Measurements from ENCODE around the gene LIN37. TPM values are rescaled to one million over a fixed set of nuclear protein-coding genes. Genes with fewer than 3 reads are reported as not detected.
"Not testable (repeated sequence)": the region's sequence is repeated elsewhere in the genome, so short reads cannot be mapped to it uniquely, and the experiment has no call there.

LIN37 gene
- total RNA-seq, 1 donor from 2014 or later = 8.4 TPM

DNA sequence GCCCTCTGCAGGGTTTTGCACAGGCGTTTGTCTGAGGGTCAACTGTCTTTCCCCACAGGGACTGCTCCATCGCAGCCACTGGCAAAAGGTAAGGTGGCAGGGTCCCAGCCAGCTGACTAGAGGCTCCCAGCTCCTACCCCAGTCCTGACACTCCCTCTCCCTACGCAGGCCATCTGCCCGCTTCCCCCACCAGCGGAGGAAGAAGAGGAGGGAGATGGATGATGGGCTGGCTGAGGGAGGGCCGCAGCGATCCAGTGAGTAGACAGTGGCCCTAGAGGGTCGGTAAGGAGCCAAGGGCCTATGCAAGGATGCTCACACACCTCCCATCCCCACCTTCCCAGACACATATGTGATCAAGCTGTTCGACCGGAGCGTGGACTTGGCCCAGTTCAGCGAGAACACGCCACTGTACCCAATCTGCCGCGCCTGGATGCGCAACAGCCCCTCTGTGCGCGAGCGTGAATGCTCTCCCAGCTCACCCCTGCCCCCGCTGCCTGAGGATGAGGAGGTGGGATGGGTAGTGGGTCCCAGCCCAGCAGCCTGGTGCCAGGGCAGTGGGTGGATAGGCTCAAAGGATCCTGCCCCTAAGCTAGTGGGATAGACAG is 4.5 kb downstream of the LIN37 start:
- DNase-seq (ENCODE audit: low spot score) = no peak

DNA sequence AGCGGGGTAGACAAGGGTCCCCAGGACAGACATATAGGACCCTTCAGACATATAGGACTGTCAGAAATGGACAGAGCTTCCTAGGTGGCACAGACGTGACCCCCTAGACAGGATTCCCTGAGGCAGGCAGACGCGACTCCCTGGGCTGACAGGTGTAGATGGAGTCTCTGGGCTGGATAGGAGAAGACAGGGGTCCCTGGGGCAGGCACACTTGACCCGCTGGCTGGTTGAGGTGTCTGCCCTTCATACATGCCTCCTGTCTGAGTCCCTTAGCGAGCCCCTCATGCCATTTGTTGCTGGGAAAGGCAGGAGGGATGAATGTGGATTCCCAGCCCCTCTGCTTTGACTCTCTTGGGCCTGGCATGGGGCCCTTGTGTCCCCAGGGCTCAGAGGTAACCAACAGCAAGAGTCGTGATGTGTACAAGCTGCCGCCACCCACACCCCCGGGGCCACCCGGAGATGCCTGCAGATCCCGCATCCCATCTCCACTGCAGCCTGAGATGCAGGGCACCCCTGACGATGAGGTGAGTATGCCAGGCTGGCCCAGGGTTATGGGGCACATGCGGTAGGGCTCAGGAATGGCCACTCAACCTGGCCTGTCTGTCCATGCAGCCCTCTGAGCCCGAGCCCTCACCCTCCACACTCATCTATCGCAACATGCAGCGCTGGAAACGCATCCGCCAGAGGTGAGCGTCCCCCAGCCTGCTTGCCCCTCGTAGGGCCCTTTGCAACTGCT is 5.4 kb downstream of the LIN37 start:
- no peak for DNase-seq (ENCODE audit: low spot score)

DNA sequence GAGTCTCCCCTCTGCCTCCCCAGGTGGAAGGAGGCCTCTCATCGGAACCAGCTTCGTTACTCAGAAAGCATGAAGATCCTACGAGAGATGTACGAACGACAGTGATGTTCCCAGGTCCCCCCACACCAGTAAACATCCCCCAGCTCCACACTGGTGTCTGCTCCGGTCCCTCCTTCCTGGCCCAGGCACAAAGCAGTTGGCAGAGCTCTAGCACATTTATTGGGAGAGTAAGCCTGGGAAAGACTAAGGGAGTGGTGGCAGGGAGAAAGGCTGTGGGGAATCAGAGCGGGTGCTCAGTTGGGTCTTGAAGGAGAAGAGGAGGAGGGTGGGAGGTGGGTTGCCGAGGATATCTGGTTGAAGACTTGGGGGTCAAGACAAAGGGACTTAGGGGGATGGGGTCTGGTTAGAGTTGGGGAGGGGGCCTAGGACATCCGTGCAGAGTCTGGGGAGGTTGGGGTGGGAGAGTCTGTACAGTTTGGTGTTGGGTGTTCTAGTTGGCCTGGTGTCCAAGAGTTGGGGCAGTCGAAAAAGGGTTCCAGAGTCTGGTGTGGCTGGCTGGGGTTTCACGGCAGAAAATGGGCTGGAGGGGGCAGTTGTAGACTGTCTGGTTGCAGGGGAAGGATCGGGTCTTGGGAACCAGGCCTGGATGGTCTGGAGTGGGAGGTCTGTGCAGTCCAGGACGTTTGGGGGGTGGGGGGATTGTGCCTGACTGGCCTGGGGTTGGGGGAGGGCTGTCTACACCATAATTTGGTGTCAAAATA is 6.2 kb downstream of the LIN37 start:
- DNase-seq (ENCODE audit: low spot score) = peak; percentile 41

DNA sequence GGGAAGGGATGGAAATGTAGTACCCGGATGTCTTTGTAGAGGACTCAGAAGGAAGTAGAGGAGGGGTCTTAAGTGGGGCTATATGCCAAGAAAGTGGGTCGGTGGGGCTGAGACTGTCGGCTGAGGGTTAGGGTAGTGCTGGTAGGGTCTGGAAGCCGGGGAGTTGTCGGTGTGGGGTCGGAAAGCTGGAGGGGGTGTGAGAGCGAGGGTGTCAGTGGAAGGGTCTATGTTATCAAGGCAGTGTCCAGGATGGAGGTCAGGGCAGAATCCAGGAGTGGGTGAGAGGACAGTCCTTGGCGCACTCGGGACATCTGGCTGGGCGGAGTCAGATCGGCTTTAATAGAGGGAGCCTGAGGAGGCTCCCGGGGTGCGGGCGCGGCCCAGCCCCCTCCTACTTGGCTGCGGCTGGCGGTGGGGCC is 6.8 kb downstream of the LIN37 start:
- DNase-seq (ENCODE audit: low spot score) = no peak

DNA sequence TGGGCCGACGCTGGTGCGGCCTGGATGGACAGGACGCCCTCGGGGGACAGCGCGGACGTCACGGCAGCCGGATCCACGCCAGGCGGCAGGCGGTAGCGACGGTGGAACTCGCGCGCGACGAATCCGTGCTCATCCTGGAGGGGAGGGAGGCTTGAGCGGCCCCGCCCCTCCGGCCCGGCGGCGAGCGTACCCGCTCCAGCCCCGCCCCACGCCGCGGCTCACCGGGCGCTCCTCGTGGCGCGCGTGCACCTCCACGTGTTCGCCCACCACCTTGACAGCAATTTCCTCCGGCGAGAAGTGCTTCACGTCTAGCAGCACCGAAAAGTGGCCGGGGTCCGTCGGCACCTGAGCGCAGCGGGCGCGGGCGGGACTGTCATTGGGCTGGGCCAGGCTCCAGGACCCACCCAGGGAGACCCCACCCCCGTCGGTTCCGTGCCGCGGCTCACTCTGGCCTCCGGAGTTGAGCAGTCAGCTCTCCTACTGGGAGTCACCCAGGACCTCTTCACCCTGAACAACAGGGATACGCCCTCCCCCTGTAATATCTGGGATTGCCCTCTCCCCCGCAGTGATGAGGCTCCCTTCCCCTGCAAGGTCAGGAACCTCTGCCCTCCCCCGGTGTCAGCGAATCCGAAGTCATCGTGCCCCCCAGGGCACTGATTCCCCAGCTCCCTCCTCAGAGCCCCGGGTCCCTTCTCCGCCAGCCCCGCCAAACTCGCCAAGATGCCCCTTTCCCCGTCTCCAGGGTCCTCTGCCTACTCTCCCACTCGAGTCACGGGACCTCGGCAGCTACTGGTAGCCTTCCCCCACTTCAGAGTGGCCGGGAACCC is 7.4 kb downstream of the LIN37 start:
- peak; percentile 81 for DNase-seq (ENCODE audit: low spot score)

DNA sequence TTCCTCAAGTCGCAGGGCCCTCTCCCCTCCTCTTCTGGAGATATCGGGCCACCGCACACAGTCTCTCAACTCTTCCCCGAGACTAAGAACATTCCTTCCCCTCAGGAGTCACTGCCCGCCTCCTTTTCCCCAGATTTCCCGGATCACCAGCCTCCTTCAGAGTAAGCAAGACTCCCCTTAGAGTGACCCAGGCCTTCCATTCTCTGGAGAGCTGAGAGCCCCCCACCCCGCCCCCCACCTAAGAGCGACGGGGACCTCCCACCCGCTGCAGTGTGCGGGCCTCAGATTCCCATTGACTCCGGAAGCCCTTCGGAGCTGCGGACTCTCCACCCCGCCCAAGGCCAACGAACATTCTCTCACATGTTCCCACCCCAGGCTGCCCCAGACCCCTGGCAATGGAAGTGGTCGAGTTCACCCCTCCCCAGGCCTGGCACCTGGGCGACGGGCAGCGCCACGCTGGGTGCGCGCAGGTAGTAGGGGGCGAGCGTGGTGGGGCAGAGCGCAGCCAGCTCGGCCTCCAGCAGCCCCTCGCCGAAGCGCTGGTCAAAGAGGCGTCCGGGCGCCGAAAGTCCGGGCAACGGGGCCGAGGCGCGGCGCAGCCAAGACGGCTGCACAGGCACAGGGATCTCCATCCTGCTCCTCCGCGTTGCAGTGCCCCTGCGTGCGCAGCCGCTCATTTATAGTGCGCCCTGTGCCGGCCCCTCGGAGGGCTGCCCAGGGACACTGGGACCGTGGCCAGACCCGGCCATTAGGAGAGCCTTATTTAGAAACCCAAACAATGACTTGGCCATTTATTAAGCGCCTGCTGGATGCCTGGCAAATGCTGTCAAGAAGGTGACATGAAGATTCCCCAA is 8.2 kb downstream of the LIN37 start, which contains the start of gene HSPB6:
TSS of gene HSPB6 (minus strand) at position 653 of the 854 bp plus-strand sequence. CDS start at position 632, 21 bp downstream.
- peak; percentile 50 for DNase-seq (ENCODE audit: low spot score)

DNA sequence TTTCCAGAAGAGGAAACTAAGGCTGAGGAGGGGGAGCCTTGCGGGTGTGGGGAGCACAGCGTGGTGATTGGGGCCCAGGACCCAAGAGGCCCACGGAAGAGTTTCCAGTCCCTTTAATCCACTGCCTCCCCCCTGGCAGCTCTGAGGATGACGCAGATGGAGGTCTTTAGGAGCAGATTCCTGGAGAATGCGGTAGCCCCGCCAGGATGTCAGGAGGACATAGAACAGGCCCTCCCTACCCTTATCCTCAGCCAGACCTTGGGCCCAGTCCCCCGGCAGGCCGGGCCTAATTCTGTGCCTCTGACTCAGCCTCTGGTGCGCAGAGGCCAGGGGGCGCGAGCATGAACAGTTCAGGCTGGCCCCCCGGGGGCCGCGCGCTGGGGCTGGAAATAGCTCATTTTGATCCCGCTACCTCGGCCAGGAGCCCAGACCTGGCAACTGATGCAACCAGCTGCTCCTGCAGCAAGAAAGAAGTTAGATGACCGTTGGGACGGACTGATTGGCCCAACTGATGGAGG is 8.9 kb downstream of the LIN37 start:
- DNase-seq (ENCODE audit: low spot score) = peak; percentile 99

DNA sequence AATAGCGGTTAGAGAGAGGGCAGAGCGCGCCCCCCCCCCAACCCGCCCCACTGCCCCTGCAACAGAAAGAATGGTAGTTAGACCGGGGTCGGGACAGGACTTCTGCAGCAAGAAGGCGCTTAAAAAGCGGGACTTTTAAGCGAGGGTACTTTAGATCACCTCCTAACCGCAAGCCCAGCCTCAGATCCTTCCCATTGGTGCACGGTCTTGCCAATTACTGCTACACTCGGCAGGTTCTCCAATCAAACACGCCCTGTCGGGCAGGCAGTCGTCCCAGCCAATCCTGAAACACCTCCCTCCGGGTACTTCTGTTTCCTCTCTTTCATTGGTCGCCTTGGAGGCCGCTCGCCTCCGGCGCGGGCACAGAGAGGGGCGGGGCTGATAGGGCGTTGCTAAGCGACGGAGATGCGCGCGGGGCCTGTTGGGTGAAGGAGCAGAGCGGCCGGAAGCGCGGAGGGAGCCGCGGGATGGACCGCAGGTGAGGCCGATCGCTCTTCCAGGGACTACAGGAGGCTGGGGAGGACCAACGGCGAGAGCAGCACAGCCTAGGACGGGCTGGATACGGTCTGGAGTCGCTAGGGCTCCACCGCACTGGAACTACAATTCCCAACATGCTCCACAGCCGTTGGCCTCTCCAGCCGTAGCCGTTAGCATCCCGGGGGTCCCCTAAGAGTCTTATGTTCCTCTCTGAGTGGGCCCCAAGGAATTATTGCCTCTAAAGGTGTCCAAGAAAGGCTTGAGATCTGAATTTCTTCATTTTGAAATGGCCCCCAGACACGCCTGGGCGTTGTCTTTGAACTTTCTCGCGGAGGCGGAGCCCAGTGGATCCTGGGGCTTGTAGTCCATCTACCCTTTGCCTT is 9.6 kb downstream of the LIN37 start, which contains the start of gene PROSER3:
TSS of gene PROSER3 (plus strand) at position 428 of the 860 bp plus-strand sequence. CDS start at position 468, 40 bp downstream.
- peak; percentile 100 for DNase-seq (ENCODE audit: low spot score)

DNA sequence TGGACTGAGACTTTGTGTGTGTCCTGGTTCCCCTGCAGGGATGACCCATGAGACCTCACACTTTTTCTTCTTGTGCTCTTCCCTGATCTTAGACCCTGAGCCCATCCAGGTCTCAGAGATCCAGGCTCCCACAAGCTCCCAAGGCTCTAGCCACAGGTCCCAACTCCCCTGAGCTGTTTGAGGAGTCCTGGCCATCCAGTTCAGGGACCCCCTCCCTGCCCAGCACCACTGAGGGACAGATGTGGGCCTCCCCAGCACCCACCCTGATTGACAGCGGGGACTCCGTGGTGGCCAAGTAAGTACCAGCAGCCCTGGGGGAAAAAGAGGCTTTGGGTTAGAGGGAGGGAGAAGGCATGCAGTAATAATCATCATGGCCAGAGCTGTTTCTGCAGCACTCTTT is 11.3 kb downstream of the LIN37 start:
- no peak for DNase-seq (ENCODE audit: low spot score)

DNA sequence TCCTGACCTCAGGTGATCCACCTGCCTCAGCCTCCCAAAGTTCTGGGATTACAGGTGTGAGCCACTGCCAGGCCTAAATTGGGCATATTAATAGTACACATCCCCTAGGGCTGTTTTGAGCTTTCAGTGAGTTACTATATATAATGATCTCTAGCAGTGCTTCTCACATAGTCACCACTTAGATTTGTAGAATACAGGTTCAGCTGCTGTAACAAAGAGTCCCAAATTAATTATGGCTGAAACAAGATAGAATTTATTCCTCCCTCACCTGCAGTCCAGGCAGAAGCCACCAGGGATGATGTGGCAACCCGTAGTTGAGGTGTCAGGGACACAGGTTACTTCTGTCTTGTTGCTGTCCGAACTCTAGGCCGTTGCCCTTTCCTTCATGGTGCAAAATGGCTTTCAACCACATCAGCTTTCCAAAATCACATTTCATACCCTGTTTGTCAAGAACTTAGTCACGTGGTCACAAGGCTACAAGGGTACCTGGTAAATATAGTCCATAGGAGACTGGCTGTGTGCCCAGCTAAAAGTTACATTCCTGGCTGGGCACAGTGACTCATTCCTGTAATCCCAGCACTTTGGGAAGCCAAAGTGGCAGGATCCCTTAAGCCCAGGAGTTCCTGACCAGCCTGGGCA is 12.5 kb downstream of the LIN37 start:
- no peak for DNase-seq (ENCODE audit: low spot score)

DNA sequence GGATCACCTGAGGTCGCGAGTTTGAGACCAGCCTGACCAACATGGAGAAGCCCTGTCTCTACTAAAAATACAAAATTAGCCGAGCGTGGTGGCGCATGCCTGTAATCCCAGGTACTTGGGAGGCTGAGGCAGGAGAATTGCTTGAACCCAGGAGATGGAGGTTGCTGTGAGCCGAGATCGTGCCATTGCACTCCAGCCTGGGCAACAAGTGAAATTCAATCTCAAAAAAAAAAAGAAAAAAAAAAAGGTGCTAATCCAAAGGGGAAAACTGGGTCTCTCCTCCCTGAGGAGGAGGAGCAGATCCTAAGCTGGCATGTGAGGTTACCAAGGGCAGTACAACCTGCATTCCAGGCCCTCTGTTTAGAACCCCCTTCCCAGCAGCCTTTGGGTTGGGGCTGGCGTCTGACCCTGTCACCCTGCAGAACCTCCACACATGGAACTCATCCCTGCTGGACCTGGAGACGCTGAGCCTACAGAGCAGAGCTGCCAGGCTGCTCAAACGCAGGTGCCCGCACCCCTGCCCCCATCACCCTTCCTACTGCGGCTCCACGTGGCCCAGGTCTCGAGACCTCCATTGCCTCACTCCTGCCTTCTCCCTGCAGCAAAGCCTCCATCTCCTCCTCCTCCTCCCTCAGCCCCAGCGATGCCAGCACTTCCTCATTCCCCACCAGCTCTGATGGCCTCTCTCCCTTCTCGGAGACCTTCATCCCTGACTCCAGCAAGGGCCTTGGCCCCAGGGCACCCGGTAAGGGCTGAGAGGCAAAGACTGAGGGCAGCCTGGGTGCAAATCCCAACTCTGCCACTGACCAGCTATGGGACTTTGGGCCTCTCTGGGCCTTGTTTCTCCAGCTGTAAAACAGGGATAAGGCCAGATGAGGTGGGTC is 16.3 kb downstream of the LIN37 start:
- DNase-seq (ENCODE audit: low spot score) = no peak

DNA sequence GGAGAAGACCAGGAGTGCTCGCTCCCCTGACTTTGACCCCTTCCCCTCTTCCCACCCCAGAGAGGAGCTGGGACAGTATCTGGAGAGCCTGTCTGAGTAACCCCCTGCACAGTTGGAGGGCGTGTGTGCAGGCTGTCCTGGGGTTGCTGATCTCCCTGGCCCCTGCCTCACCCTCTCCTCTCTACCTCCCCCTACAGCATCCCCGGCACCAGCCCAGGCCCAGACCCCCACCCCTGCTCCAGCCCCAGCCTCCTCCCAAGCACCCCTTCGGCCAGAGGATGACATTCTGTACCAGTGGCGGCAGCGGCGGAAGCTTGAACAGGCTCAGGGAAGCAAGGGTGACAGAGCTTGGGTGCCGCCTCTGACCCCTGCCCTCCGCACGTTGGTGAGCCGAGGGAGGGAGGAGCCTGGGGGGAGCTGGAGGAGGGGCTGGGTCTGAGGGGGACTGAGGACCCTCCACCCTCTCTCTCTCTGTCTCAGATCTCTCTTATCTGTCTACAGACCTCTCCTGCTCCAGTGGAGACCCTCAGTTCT is 18.3 kb downstream of the LIN37 start:
- DNase-seq (ENCODE audit: low spot score) = no peak

DNA sequence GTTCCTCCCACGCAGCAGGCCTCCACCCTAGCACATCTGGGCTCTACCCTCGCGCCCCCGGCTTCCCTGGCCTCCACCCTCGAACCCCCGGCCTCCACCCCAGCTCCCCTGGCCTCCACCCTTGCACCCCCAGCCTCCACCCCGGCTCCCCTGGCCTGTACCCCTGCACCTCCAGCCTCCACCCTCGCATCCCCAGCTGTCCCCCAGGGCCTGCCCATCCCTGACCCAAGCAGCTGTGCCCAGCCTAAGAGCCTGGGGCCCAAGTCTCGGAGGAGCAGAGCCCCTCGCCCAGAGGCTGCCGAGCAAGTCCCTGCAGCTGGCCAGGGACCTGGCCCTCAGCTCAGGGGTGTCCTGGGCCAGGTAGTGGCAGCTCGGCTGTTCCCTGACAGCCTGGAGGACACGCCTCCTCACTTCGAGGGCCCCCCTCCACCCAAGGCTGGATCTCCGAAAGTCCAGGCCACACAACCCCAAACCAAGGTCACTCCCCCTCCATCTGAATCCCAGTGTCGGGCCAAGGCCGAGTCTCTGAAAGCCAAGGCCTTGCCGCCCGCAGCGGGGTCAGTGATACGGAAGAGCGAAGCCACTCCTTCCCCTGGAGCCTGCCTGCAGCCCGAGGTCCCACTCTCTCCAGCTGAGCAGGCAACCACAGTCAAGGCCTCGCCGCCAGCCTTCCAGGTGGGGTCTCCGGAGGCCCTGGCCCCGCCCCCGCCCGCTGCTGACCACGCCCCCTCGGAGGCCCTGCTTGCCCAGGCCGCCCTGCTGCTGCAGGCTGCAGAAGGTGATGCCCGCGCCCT is 19.1 kb downstream of the LIN37 start:
- peak; percentile 55 for DNase-seq (ENCODE audit: low spot score)

DNA sequence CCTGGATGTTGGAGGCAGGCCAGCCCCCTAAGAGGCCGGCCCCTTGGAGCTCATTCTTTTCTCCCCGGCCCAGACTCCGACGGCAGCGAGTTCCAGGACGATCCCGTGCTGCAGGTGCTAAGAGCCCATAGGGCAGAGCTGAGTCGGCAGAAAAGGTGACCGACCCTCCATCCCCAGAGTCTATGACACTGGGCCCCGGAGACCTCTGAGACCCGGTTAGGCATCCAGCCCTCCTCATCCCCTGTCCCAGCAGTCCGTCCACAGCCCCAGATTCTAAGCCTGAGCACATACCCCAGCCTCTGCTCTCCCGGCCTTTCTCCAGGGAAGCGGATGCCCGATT is 19.7 kb downstream of the LIN37 start:
- DNase-seq (ENCODE audit: low spot score) = no peak

DNA sequence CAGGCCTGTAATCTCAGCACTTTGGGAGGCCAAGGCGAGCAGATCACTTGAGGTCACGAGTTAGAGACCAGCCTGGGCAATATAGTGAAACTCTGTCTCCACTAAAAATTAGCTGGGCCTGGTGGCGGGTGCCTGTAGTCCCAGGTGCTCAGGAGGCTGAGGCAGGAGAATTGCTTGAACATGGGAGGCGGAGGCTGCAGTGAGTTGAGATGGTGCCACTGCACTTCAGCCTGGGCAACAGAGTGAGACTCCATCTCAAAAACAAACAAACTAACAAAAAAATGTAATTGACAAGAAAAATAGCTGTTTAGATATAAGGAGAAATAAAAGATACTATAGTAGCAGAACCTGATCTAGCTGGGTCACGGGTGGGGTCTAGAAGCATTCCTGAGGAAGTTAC is 24.0 kb downstream of the LIN37 start:
- not testable (repeated sequence) for DNase-seq (ENCODE audit: low spot score)

DNA sequence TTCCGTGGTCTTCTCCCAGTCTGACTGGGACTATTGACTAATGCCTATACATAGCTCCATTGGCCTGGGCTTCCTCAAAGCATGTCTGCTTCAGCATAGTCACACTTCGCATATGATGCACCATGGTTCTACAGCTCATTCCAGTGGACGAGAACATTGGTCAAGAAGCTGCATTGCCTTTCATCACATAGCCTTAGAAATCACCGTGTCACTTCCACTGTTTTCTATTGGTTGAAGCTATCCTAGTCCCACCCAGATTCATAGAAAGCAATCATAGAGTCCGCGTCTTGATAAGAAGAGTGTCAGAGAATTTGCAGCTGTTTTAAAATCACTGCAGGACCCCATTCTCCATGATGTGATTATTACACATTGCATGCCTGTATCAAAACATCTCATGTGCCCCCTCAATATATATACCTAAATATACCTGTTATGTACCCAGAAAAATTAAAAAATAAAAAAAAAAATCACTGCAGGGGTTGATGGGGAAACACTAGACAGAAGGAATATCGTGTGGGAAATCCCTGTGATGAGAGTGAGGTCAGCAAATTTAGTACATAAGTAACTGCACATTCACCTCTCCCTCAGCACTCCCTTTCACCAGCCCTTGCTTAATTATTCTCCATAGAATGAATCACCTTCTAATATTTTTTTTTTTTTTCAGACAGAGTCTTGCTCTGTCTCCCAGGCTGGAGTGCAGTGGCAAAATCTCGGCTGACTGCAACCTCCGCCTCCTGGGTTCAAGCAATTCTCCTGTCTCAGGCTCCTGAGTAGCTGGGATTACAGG is 24.8 kb downstream of the LIN37 start:
- no peak for DNase-seq (ENCODE audit: low spot score)

Data from umbilical cord (tissue), 2 donors.